ENCODE data around the gene ZMIZ1.

The ZMIZ1 gene

GRCh38 chr10:79102498-79102874, 33.7 kb downstream of the ZMIZ1 start:
- no peak overlapping the region for H3K4me3 ChIP-seq (ENCODE audit: low read length)
- no peak overlapping the region for H3K27ac ChIP-seq (ENCODE audit: low read length)
- H3K27me3 ChIP-seq (ENCODE audit: control insufficient read depth, insufficient read depth, low read length), result no peaks in the 10 kb centered on the region

GRCh38 chr10:79103129-79103528, 34.4 kb downstream of the ZMIZ1 start:
- peaks cover 28% of the 10 kb centered on the region for H3K4me1 ChIP-seq (ENCODE audit: control insufficient read depth, low read depth, low read length)

More at GRCh38 chr10:79102498-79102874, 33.7 kb downstream of the ZMIZ1 start:
- H3K9ac ChIP-seq (ENCODE audit: low read length), result no peak overlapping the region
- no peaks in the 10 kb centered on the region for H3K9me3 ChIP-seq (ENCODE audit: control insufficient read depth, low read depth, low read length)
- H3K36me3 ChIP-seq (ENCODE audit: control insufficient read depth, low read depth, low read length), result no peaks in the 10 kb centered on the region
- peaks cover 26% of the 10 kb centered on the region for H3K4me1 ChIP-seq (ENCODE audit: control insufficient read depth, low read depth, low read length)

GRCh38 chr10:79103585-79103984, 34.8 kb downstream of the ZMIZ1 start:
- Histone ChIP-seq H3K9me3 (ENCODE audit: control insufficient read depth, low read depth, low read length) (no peaks in the 10 kb centered on the region), H3K4me1 (ENCODE audit: control insufficient read depth, low read depth, low read length) (peaks cover 28% of the 10 kb centered on the region), H3K27ac (ENCODE audit: low read length) (no peak overlapping the region), H3K4me3 (ENCODE audit: low read length) (no peak overlapping the region), H3K27me3 (ENCODE audit: control insufficient read depth, insufficient read depth, low read length) (no peaks in the 10 kb centered on the region), H3K36me3 (ENCODE audit: control insufficient read depth, low read depth, low read length) (no peaks in the 10 kb centered on the region), H3K9ac (ENCODE audit: low read length) (no peak overlapping the region)

More at GRCh38 chr10:79103129-79103528, 34.4 kb downstream of the ZMIZ1 start:
- Histone ChIP-seq H3K27me3 (ENCODE audit: control insufficient read depth, insufficient read depth, low read length) (no peaks in the 10 kb centered on the region), H3K9me3 (ENCODE audit: control insufficient read depth, low read depth, low read length) (no peaks in the 10 kb centered on the region), H3K4me3 (ENCODE audit: low read length) (no peak overlapping the region), H3K9ac (ENCODE audit: low read length) (no peak overlapping the region), H3K27ac (ENCODE audit: low read length) (no peak overlapping the region), H3K36me3 (ENCODE audit: control insufficient read depth, low read depth, low read length) (no peaks in the 10 kb centered on the region)

GRCh38 chr10:79105150-79105739, 36.5 kb downstream of the ZMIZ1 start:
- Histone ChIP-seq H3K36me3 (ENCODE audit: control insufficient read depth, low read depth, low read length) (no peaks in the 10 kb centered on the region), H3K9ac (ENCODE audit: low read length) (no peak overlapping the region), H3K27me3 (ENCODE audit: control insufficient read depth, insufficient read depth, low read length) (no peaks in the 10 kb centered on the region), H3K4me1 (ENCODE audit: control insufficient read depth, low read depth, low read length) (peaks cover 23% of the 10 kb centered on the region), H3K9me3 (ENCODE audit: control insufficient read depth, low read depth, low read length) (no peaks in the 10 kb centered on the region), H3K27ac (ENCODE audit: low read length) (no peak overlapping the region), H3K4me3 (ENCODE audit: low read length) (no peak overlapping the region)

- Histone ChIP-seq H3K4me3 (ENCODE audit: low read length) (no peak overlapping the region), H3K9ac (ENCODE audit: low read length) (no peak overlapping the region), H3K27me3 (ENCODE audit: control insufficient read depth, insufficient read depth, low read length) (no peaks in the 10 kb centered on the region), H3K36me3 (ENCODE audit: control insufficient read depth, low read depth, low read length) (peaks cover 4% of the 10 kb centered on the region), H3K4me1 (ENCODE audit: control insufficient read depth, low read depth, low read length) (peaks cover 23% of the 10 kb centered on the region), H3K9me3 (ENCODE audit: control insufficient read depth, low read depth, low read length) (no peaks in the 10 kb centered on the region), H3K27ac (ENCODE audit: low read length) (no peak overlapping the region)
Observed at GRCh38 chr10:79105818-79106217, 37.1 kb downstream of the ZMIZ1 start.

GRCh38 chr10:79106256-79107050, 37.7 kb downstream of the ZMIZ1 start:
- H3K4me1 ChIP-seq (ENCODE audit: control insufficient read depth, low read depth, low read length), result peaks cover 23% of the 10 kb centered on the region

GRCh38 chr10:79107736-79108264, 39.0 kb downstream of the ZMIZ1 start:
- peaks cover 4% of the 10 kb centered on the region for H3K36me3 ChIP-seq (ENCODE audit: control insufficient read depth, low read depth, low read length)
- no peak overlapping the region for H3K4me3 ChIP-seq (ENCODE audit: low read length)
- H3K27ac ChIP-seq (ENCODE audit: low read length), result no peak overlapping the region
- peaks cover 17% of the 10 kb centered on the region for H3K4me1 ChIP-seq (ENCODE audit: control insufficient read depth, low read depth, low read length)
- H3K9ac ChIP-seq (ENCODE audit: low read length), result no peak overlapping the region
- H3K27me3 ChIP-seq (ENCODE audit: control insufficient read depth, insufficient read depth, low read length), result no peaks in the 10 kb centered on the region
- H3K9me3 ChIP-seq (ENCODE audit: control insufficient read depth, low read depth, low read length), result no peaks in the 10 kb centered on the region

More at GRCh38 chr10:79106256-79107050, 37.7 kb downstream of the ZMIZ1 start:
- Histone ChIP-seq H3K9me3 (ENCODE audit: control insufficient read depth, low read depth, low read length) (no peaks in the 10 kb centered on the region), H3K4me3 (ENCODE audit: low read length) (no peak overlapping the region), H3K27ac (ENCODE audit: low read length) (no peak overlapping the region), H3K36me3 (ENCODE audit: control insufficient read depth, low read depth, low read length) (peaks cover 4% of the 10 kb centered on the region), H3K9ac (ENCODE audit: low read length) (no peak overlapping the region), H3K27me3 (ENCODE audit: control insufficient read depth, insufficient read depth, low read length) (no peaks in the 10 kb centered on the region)

GRCh38 chr10:79108728-79109127, 40.0 kb downstream of the ZMIZ1 start:
- H3K4me1 ChIP-seq (ENCODE audit: control insufficient read depth, low read depth, low read length), result peaks cover 25% of the 10 kb centered on the region
- H3K9me3 ChIP-seq (ENCODE audit: control insufficient read depth, low read depth, low read length), result no peaks in the 10 kb centered on the region
- no peak overlapping the region for H3K27ac ChIP-seq (ENCODE audit: low read length)
- H3K4me3 ChIP-seq (ENCODE audit: low read length), result no peak overlapping the region
- no peaks in the 10 kb centered on the region for H3K27me3 ChIP-seq (ENCODE audit: control insufficient read depth, insufficient read depth, low read length)
- peaks cover 4% of the 10 kb centered on the region for H3K36me3 ChIP-seq (ENCODE audit: control insufficient read depth, low read depth, low read length)
- H3K9ac ChIP-seq (ENCODE audit: low read length), result no peak overlapping the region

GRCh38 chr10:79111427-79111826, 42.7 kb downstream of the ZMIZ1 start:
- peaks cover 28% of the 10 kb centered on the region for H3K4me1 ChIP-seq (ENCODE audit: control insufficient read depth, low read depth, low read length)
- H3K9me3 ChIP-seq (ENCODE audit: control insufficient read depth, low read depth, low read length), result no peaks in the 10 kb centered on the region
- no peak overlapping the region for H3K9ac ChIP-seq (ENCODE audit: low read length)
- H3K4me3 ChIP-seq (ENCODE audit: low read length), result no peak overlapping the region
- H3K27me3 ChIP-seq (ENCODE audit: control insufficient read depth, insufficient read depth, low read length), result no peaks in the 10 kb centered on the region
- no peak overlapping the region for H3K27ac ChIP-seq (ENCODE audit: low read length)
- H3K36me3 ChIP-seq (ENCODE audit: control insufficient read depth, low read depth, low read length), result peaks cover 4% of the 10 kb centered on the region

- no peak overlapping the region for H3K27ac ChIP-seq (ENCODE audit: low read length)
- no peak overlapping the region for H3K4me3 ChIP-seq (ENCODE audit: low read length)
- H3K27me3 ChIP-seq (ENCODE audit: control insufficient read depth, insufficient read depth, low read length), result no peaks in the 10 kb centered on the region
- H3K36me3 ChIP-seq (ENCODE audit: control insufficient read depth, low read depth, low read length), result peaks cover 4% of the 10 kb centered on the region
- H3K4me1 ChIP-seq (ENCODE audit: control insufficient read depth, low read depth, low read length), result peaks cover 29% of the 10 kb centered on the region
- no peaks in the 10 kb centered on the region for H3K9me3 ChIP-seq (ENCODE audit: control insufficient read depth, low read depth, low read length)
- no peak overlapping the region for H3K9ac ChIP-seq (ENCODE audit: low read length)
Observed at GRCh38 chr10:79111846-79112614, 43.3 kb downstream of the ZMIZ1 start.

GRCh38 chr10:79112881-79113431, 44.2 kb downstream of the ZMIZ1 start:
- Histone ChIP-seq H3K4me1 (ENCODE audit: control insufficient read depth, low read depth, low read length) (peaks cover 28% of the 10 kb centered on the region), H3K9me3 (ENCODE audit: control insufficient read depth, low read depth, low read length) (no peaks in the 10 kb centered on the region), H3K36me3 (ENCODE audit: control insufficient read depth, low read depth, low read length) (peaks cover 4% of the 10 kb centered on the region), H3K9ac (ENCODE audit: low read length) (no peak overlapping the region), H3K27me3 (ENCODE audit: control insufficient read depth, insufficient read depth, low read length) (no peaks in the 10 kb centered on the region), H3K27ac (ENCODE audit: low read length) (no peak overlapping the region), H3K4me3 (ENCODE audit: low read length) (no peak overlapping the region)
